Activated CD4-positive, alpha-beta T cell treated with anti-CD3 and anti-CD28 coated beads, Interleukin-2, amount 50 U/mL, for 24 hours (primary cell): ENCODE results near the gene SLC36A4.
"Not testable (repeated sequence)": the region's sequence is repeated elsewhere in the genome, so short reads cannot be mapped to it uniquely, and the experiment has no call there.

Experiments used
- DNase-seq, 2 donors: peaks; one replicate each; pipeline ENCODE4 v3.0.0-alpha.2; 2020; ENCODE audit warnings: low read depth in 1 of 2, low spot score in 1 of 2

SLC36A4 gene

DNA sequence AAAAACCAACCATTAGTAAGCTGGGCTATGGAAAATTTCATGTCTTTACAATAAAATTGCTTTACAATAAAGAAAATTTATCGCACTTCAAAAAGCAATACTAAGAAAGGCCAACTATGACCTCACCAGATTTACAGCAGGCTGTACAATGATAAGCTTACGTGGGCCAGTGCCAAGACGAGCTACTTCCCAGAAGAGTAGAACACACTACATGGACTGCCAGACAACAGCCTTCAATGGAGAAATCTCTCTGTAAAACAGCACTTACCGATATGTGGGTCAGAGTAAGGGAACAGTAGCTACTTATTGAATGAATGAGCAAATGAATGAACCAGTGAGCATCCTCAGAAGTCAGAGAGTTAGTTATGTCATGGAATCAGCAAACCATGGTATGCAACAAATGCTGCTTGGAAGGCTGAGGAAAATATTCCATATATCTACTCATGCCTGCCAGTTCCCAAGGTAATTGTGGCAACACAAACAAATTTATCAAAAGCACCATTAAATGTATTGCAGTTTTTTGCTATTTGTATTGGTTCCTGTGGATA, 74.4 kb downstream of the SLC36A4 start:
- DNase-seq, result no peak

DNA sequence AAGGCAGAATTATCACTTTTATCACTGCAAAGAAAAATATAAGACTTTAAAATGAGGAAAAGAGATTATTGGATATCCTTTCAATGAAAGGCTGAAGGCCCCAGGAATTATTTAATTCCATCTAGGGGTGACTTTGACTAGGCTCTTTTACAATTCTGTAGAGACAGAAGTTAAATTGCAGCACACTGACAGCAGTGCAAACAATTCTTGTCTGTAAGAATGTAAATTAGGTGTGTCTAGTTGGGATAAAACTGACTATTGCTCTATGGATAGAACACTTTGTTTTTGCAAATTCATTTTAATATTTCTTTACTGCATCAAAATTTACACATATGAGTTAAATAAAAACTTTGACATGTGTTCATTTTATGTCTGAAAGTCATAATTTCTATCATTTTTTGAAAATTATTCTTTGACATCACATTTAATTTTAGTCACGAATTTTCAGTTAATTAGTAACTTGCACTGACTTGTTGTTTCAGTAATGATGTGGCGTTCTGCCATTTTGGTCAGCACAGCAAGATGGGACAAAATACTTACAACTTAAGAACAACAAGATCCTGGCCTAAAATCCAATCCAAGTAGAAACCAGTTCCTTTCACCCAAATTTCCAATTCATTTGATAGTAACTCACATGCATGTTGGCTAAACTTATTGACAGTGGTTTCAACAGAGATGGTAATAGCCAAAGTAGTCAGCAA, 75.1 kb downstream of the SLC36A4 start:
- DNase-seq, result no peak

DNA sequence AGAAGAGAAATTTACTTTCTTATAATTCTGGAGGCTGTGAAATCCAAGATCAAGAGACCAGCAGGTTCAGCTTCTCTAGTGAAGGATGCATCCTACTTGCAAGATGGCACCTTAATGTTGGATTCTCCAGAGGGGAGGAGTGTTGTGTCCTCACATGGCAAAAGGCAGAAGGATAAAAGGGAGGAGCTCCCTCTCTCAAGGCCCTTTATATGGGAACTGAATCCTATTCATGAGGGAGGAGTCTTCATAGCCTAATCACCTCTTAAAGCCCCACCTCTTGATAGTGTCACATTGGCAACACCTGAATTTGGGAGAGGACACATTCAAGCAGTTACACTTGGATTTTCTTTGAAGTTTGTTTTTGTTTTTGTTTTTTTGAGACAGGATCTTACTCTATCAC, 79.5 kb downstream of the SLC36A4 start:
- DNase-seq, result no peak

DNA sequence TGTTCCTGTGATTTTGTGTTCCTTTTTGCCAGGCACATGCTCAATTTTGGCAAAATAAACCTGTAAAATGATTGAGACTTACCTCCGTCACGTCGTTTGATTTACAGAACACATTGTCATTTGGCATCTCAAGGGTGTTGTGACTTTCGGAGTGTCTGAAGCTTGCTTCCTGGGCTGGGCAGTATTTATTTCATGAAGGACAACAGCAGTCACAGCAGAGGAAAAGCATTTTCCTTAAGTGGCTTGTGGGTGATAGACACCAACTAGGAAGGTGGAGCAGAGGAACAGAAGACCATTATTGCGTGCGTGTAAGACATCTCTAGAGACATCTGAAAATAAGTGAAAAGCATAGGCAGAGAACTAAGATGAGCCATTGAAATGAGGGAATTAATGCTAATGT, 80.2 kb downstream of the SLC36A4 start:
- no peak for DNase-seq

DNA sequence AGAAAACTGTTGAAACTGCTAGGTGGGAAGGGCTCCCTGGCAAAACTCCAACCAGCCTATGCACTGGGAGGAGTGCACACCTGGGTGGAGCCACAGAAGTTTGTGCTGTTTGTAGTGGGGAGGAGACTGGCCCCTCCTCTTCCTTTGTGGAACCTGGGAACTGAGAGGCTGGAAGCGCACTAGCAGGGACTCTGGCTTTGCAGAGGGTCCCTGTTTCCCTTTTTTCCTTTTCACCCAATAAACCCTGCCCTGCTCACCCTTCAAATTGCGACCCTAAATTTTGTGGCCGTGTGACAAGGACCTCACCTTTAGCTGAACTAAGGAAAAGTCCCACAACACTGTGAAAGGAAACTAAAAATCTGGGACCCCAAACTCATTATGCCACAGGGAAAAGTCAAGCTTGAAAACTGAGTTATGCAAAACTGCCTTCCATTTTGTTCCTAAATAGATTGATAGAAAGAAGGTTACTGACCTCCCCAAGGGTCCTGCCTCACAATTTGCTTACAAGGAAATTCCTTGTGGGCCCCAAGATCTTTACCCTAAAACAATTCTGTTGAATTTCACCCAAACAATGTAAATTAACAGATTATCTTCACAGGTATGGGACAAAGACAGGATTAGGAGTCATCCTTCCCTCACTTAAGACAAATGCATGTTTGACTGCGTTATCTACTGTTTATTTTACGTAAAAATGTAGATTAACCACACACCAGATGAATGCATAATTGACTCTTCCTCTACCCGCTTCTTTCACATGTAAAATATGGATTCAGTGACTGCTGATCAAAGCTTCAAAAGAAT, 81.0 kb downstream of the SLC36A4 start:
- DNase-seq, result no peak

DNA sequence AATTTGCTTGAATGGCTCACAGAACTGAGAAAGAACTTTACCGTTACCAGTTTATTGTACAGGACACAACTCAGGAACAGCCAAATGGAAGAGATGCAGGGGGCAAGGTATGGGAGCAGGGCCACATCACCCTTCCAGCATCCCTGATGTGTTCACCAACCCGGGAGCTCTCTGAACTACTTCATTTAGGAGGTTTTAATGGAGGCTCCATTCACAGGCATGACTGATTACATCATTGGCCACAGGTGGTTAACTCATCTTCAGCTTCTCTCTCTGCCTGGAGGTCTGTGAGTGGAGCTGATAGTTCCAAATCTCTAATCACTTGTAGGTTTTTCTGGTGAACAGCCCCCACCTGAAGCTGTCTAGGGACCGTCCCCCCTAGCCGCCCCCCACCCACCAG, 83.5 kb downstream of the SLC36A4 start:
- no peak for DNase-seq

DNA sequence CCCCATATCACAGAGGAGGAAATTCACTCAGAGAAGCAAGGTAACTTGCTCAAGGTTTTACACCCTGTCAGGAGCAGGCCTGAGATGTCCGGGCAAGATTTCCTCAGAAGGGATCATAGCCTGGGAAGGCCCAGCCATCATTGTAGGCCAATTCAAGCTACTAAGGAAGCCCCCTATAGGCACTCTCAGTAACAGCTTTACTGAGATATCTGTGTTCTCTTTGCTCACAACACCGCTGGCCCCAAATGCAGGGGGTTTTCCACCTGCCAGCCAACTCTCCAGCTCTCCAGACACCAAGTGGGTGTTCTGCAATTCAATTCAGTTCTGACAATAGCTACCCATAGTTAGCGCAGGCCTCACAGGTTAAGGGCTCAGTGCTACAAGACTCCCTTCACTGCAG, 84.0 kb downstream of the SLC36A4 start:
- DNase-seq, result no peak

DNA sequence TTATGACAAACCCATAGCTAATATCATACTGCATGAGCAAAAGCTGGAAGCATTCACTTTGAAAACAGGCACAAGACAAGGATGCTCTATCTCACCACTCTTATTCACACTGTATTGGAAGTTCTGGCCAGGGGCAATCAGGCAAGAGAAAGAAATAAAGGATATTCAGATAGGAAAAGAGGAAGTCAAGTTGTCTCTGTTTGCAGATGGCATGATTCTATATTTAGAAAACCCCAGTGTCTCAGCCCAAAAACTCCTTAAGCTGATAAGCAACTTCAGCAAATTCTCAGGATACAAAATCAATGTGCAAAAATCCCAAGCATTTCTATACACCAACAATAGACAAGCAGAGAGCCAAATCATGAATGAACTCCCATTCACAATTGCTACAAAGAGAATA, 86.6 kb downstream of the SLC36A4 start:
- not testable (repeated sequence) for DNase-seq

DNA sequence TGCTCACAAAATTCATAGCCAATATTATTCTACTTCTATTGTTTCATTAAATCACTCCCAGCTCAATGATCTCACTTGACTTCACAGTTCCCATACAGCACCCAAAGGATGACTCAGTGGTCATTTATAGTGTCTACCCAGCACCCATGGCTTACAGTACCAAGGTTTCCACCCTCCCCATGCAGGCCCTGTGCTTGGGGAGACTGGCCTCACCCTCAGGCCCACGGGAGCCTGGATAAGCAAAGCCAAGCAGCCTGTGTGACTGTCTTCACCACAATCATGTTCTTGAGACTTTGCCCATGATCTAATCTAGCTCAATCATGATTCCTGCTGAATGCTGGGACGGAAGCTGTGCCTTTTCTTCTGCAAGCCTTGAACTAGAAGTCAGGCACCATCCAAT, 97.6 kb downstream of the SLC36A4 start:
- DNase-seq, result no peak

DNA sequence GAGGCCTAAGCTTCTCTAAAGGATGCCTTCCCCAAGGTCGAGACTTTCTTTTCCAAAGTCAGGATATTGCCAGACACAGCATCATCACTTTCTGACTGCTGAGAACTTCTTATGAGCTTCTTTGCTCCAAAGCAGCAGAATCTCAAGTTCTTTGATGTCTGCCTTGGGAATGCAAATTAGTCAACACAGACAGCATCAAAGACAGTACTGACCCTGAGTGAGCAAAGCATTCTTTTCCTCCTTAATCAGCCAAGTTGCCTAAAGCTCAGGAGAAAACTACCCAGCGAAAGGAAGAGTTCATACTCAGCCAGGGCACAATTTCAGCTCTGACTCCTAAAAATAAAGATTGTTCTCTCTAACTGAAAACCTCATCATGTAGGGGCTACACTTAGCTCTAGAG, 98.0 kb downstream of the SLC36A4 start:
- no peak for DNase-seq
